SK-N-SH (cell line): ENCODE data around the gene NOB1. TPM values are rescaled to one million over a fixed set of nuclear protein-coding genes. Genes with fewer than 3 reads are reported as not detected.

Experiments used
- CTCF ChIA-PET: fragments of 300-600, 350-600 bp; formaldehyde crosslinking; extraction: SDS; loops from one replicate; lab custom pipeline; 2021; lab: Yijun Ruan, JAX
- POLR2A ChIA-PET: fragments of 350-600 bp; sonication (Branson Sonifier 250); formaldehyde crosslinking; extraction: SDS; loops from one replicate; lab custom pipeline; 2020; ENCODE audit warnings: antibody characterized with exemption, inconsistent platforms; lab: Yijun Ruan, JAX
- DNase-seq: peaks from one replicate; pipeline ENCODE4 v3.0.0; 2012
- H2AFZ ChIP-seq: fragments of 200-600 bp; sonication (generic); 2 replicates; pipeline ENCODE4 v1.8.1; 2016; ENCODE audit warnings: antibody characterized with exemption, mild to moderate bottlenecking, low read depth
- H3F3A ChIP-seq: fragments of 200-600 bp; sonication (generic); replicated peaks from 2 replicates; pipeline ENCODE3; 2016; ENCODE audit warnings: antibody characterized with exemption, mild to moderate bottlenecking; ENCODE audit not compliant: insufficient read depth
- H3K27ac ChIP-seq, 2 experiments: fragments of 200-500 bp in 1 of 2; fragments of 200-600 bp in 1 of 2; sonication (Bioruptor generic) in 1 of 2; sonication (generic), shearing (Covaris generic) in 1 of 2; 2 replicates each; pipeline versions ENCODE4 v1.5.1 to v1.6.1; 2014 to 2016; ENCODE audit warnings: low read depth in 2 of 2, inconsistent platforms in 1 of 2, low read length in 1 of 2, mild to moderate bottlenecking in 1 of 2, mixed read lengths in 1 of 2
- H3K27me3 ChIP-seq: fragments of 200-600 bp; sonication (generic), shearing (Covaris generic); 2 replicates; pipeline ENCODE4 v1.6.1; 2016; ENCODE audit warnings: mixed run types; ENCODE audit not compliant: insufficient read depth
- H3K36me3 ChIP-seq, 2 experiments: fragments of 200-500 bp in 1 of 2; fragments of 200-600 bp in 1 of 2; sonication (Bioruptor generic) in 1 of 2; sonication (generic) in 1 of 2; replicated peaks in 1 of 2; 2 replicates each; pipeline versions ENCODE3 to v1.5.1; 2014 to 2016; ENCODE audit warnings: low read length in 1 of 2, mild to moderate bottlenecking in 1 of 2; ENCODE audit not compliant: insufficient read depth in 2 of 2, control insufficient read depth in 1 of 2
- H3K4me1 ChIP-seq, 2 experiments: fragments of 200-500 bp in 1 of 2; fragments of 200-600 bp in 1 of 2; sonication (Bioruptor generic) in 1 of 2; sonication (generic), shearing (Covaris generic) in 1 of 2; 2 replicates each; pipeline versions ENCODE4 v1.5.1 to v1.6.1; 2014 to 2016; ENCODE audit warnings: low read depth in 1 of 2, low read length in 1 of 2, mixed run types in 1 of 2; ENCODE audit not compliant: insufficient read depth in 2 of 2, control insufficient read depth in 1 of 2
- H3K4me2 ChIP-seq: fragments of 200-600 bp; sonication (generic), shearing (Covaris generic); 2 replicates; pipeline ENCODE4 v1.6.1; 2017; ENCODE audit warnings: mixed run types
- H3K4me3 ChIP-seq, 2 experiments: fragments of 200-500 bp in 1 of 2; fragments of 200-600 bp in 1 of 2; sonication (Bioruptor generic) in 1 of 2; sonication (generic), shearing (Covaris generic) in 1 of 2; 2 replicates each; pipeline versions ENCODE4 v1.5.1 to v1.8.1; 2014 to 2016; ENCODE audit warnings: low read depth in 2 of 2, inconsistent platforms in 1 of 2, low read length in 1 of 2, mild to moderate bottlenecking in 1 of 2, mixed read lengths in 1 of 2, moderate library complexity in 1 of 2
- H3K79me2 ChIP-seq: fragments of 200-600 bp; sonication (generic); 2 replicates; pipeline ENCODE4 v1.8.1; 2017; ENCODE audit warnings: mild to moderate bottlenecking; ENCODE audit not compliant: insufficient read depth
- H3K9ac ChIP-seq: fragments of 200-600 bp; sonication (generic); 2 replicates; pipeline ENCODE4 v1.6.1; 2017; ENCODE audit warnings: mixed run types
- H3K9me2 ChIP-seq: fragments of 200-600 bp; sonication (generic); 2 replicates; pipeline ENCODE4 v1.6.1; 2017; ENCODE audit warnings: mixed run types
- H3K9me3 ChIP-seq: fragments of 200-600 bp; sonication (generic); 2 replicates; pipeline ENCODE4 v1.6.1; 2017; ENCODE audit warnings: mixed run types, mild to moderate bottlenecking, moderate library complexity
- H4K20me1 ChIP-seq: fragments of 200-600 bp; sonication (generic); 2 replicates; pipeline ENCODE4 v1.6.1; 2017; ENCODE audit warnings: mild to moderate bottlenecking, mixed run types; ENCODE audit not compliant: insufficient read depth
- CHD2 ChIP-seq: fragments of 150-350 bp; IDR thresholded peaks from 2 replicates; pipeline ENCODE4 v1.6.1; 2018; ENCODE audit warnings: low read length; ENCODE audit not compliant: partially characterized antibody
- ELF1 ChIP-seq: IDR thresholded peaks from 2 replicates; pipeline ENCODE4 v1.4.0; 2012
- EP300 ChIP-seq, 2 experiments: IDR thresholded peaks; 2 replicates each; pipeline versions ENCODE4 v1.4.0 to v1.6.1; 2012; ENCODE audit warnings: borderline replicate concordance in 1 of 2, low read depth in 1 of 2, low read length in 1 of 2
- EZH2phosphoT487 ChIP-seq: fragments of 200-600 bp; sonication (generic); IDR thresholded peaks from 2 replicates; pipeline ENCODE4 v1.6.1; 2017; ENCODE audit warnings: low read depth, mixed run types, mild to moderate bottlenecking, antibody characterized with exemption, moderate library complexity, borderline replicate concordance
- FOSL2 ChIP-seq: IDR thresholded peaks from 2 replicates; pipeline ENCODE4 v1.4.0; 2012; ENCODE audit warnings: low read depth, mild to moderate bottlenecking, moderate library complexity, borderline replicate concordance
- FOXJ3 ChIP-seq: sonication (generic); formaldehyde crosslinking; IDR thresholded peaks from 2 replicates; pipeline ENCODE4 v1.5.1; 2020; ENCODE audit warnings: mild to moderate bottlenecking, missing genetic modification reagents
- FOXM1 ChIP-seq: IDR thresholded peaks from 2 replicates; pipeline ENCODE4 v1.4.0; 2012; ENCODE audit warnings: low read depth, mild to moderate bottlenecking
- GABPA ChIP-seq: IDR thresholded peaks from 2 replicates; pipeline ENCODE4 v1.4.0; 2012; ENCODE audit warnings: low read depth, mild to moderate bottlenecking
- GATA2 ChIP-seq: sonication (generic); formaldehyde crosslinking; IDR thresholded peaks from 2 replicates; pipeline ENCODE4 v1.5.0; 2020; ENCODE audit warnings: mild to moderate bottlenecking, missing genetic modification reagents
- JUND ChIP-seq: IDR thresholded peaks from 2 replicates; pipeline ENCODE4 v1.4.0; 2012
- MEF2A ChIP-seq: IDR thresholded peaks from 2 replicates; pipeline ENCODE4 v1.4.0; 2012; ENCODE audit warnings: low read depth, borderline replicate concordance
- NFIC ChIP-seq: IDR thresholded peaks from 2 replicates; pipeline ENCODE4 v1.4.0; 2012; ENCODE audit warnings: borderline replicate concordance
- PBX3 ChIP-seq: IDR thresholded peaks from 2 replicates; pipeline ENCODE4; 2012
- RAD21 ChIP-seq: IDR thresholded peaks from 2 replicates; pipeline ENCODE4 v1.6.1; 2012; ENCODE audit warnings: mild to moderate bottlenecking, low read length
- RXRA ChIP-seq: IDR thresholded peaks from 2 replicates; pipeline ENCODE4 v1.4.0; 2012; ENCODE audit warnings: low read depth, mild to moderate bottlenecking, borderline replicate concordance
- SIN3A ChIP-seq: IDR thresholded peaks from 2 replicates; pipeline ENCODE4 v1.6.1; 2012; ENCODE audit warnings: low read depth, mild to moderate bottlenecking, low read length, moderate library complexity, borderline replicate concordance
- SMC3 ChIP-seq: IDR thresholded peaks from 2 replicates; pipeline ENCODE4 v1.6.1; 2012; ENCODE audit warnings: low read depth, low read length, improper control_type of control experiment
- TCF12 ChIP-seq: IDR thresholded peaks from 2 replicates; pipeline ENCODE4 v1.4.0; 2012
- TEAD4 ChIP-seq: IDR thresholded peaks from 2 replicates; pipeline ENCODE4 v1.4.0; 2012; ENCODE audit warnings: mild to moderate bottlenecking, borderline replicate concordance; ENCODE audit not compliant: insufficient read depth
- USF2 ChIP-seq: fragments of 150-350 bp; IDR thresholded peaks from 2 replicates; pipeline ENCODE4 v1.6.1; 2017; ENCODE audit warnings: antibody characterized with exemption, low read length, low read depth, borderline replicate concordance
- YY1 ChIP-seq: IDR thresholded peaks from 2 replicates; pipeline ENCODE4 v1.4.0; 2012; ENCODE audit warnings: low read depth, mild to moderate bottlenecking
- ZBTB33 ChIP-seq: IDR thresholded peaks from 2 replicates; pipeline ENCODE4 v1.4.0; 2012; ENCODE audit warnings: low read depth, borderline replicate concordance
- WGBS: methylation state at CpG from one replicate; pipeline ENCODE4 v1.1.6; 2017; ENCODE audit warnings: low lambda C conversion rate; 5-methylcytosine and 5-hydroxymethylcytosine counted together
- polyA plus RNA-seq, 3 experiments: library from polyadenylated mRNA; depleted of rRNA; stranded (reverse); fragments of >200 nt; gene quantifications; 2 replicates each; pipeline ENCODE4 v1.2.3, GENCODE V29; 2012
- TF ChIP-seq, protein P1 (sequence below): fragments of 150-350 bp; IDR thresholded peaks from 2 replicates; pipeline ENCODE4 v1.6.1; 2016; ENCODE audit warnings: mild to moderate bottlenecking, low read depth, low read length
- TF ChIP-seq, protein P2 (sequence below): IDR thresholded peaks from 2 replicates; pipeline ENCODE4 v1.4.0; 2012; ENCODE audit warnings: low read depth, borderline replicate concordance

The NOB1 gene
- polyA plus RNA-seq, 1 of the 3 experiments (the other 2 are of a cell fraction), result 86.3 TPM

- no peaks in the 10 kb centered on the region for H3K27me3 ChIP-seq
- H3K9me2 ChIP-seq, result no peaks in the 10 kb centered on the region
- H3K27ac ChIP-seq, result no peak overlapping the region
- no peak overlapping the region for H3K9ac ChIP-seq
- 83% methylated on average over 2 of the region's 2 CpGs for WGBS
- DNase-seq, result no peak
- TF ChIP-seq EP300 (IDR thresholded peaks at IDR 0.05; ENCODE audit: borderline replicate concordance in 1 of 2, low read depth in 1 of 2, low read length in 1 of 2) (no peak), GABPA (no peak), JUND (no peak), MEF2A (no peak), RXRA (no peak), GATA2 (CRISPR knock-in tag) (no peak), NFIC (no peak), RAD21 (no peak), PBX3 (no peak), SIN3A (no peak)
- TF ChIP-seq, protein P1, sequence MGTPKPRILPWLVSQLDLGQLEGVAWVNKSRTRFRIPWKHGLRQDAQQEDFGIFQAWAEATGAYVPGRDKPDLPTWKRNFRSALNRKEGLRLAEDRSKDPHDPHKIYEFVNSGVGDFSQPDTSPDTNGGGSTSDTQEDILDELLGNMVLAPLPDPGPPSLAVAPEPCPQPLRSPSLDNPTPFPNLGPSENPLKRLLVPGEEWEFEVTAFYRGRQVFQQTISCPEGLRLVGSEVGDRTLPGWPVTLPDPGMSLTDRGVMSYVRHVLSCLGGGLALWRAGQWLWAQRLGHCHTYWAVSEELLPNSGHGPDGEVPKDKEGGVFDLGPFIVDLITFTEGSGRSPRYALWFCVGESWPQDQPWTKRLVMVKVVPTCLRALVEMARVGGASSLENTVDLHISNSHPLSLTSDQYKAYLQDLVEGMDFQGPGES, result no peak
- TF ChIP-seq, protein P2, sequence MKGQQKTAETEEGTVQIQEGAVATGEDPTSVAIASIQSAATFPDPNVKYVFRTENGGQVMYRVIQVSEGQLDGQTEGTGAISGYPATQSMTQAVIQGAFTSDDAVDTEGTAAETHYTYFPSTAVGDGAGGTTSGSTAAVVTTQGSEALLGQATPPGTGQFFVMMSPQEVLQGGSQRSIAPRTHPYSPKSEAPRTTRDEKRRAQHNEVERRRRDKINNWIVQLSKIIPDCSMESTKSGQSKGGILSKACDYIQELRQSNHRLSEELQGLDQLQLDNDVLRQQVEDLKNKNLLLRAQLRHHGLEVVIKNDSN, result no peak
- H3K9me3 ChIP-seq, result no peaks in the 10 kb centered on the region
- H4K20me1 ChIP-seq, result no peaks in the 10 kb centered on the region
- H2AFZ ChIP-seq, result no peak overlapping the region
- H3K4me3 ChIP-seq, result no peak overlapping the region
- no peaks in the 10 kb centered on the region for H3K4me1 ChIP-seq
- POLR2A ChIA-PET, result no interaction called here
- no peak overlapping the region for H3K4me2 ChIP-seq
- H3F3A ChIP-seq, result no peaks in the 10 kb centered on the region
- CTCF ChIA-PET, result interaction anchor here (1.2 to 10.2 kb wide), 3 partner anchors 62 to 146 kb away, joined by 3 to 117 read pairs (median 4); no protein-coding TSS in a partner anchor
- H3K36me3 ChIP-seq, result peaks cover 3 to 9% of the 10 kb centered on the region in 2 experiments
- H3K79me2 ChIP-seq, result no peaks in the 10 kb centered on the region
Observed at GRCh38 chr16:69794486-69794885, 39.8 kb upstream of the NOB1 start.

DNA sequence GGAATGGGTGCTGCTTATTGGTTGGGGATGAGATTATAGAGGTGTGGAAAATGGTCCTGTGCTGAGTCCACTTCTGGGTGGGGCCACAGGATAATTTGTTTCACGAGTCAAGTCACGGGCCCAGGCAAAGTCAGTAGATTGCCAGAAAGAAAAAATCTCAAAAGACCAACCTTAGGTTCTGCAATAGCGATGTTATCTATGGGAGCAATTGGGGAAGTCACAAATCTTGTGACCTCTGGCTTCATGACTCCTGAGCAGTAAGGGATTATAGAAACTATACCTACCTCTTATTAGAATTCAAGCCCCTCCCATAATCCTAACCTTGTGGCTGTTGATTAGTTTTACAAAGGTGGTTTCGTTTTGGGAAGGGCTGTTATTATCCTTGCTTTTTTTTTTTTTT is 38.8 kb upstream of the NOB1 start:
- H3K4me1 ChIP-seq, result no peaks in the 10 kb centered on the region
- no peaks in the 10 kb centered on the region for H3K9me2 ChIP-seq
- H3K27me3 ChIP-seq, result no peaks in the 10 kb centered on the region
- 93% methylated on average over 4 of the region's 4 CpGs for WGBS
- H3F3A ChIP-seq, result no peaks in the 10 kb centered on the region
- no peaks in the 10 kb centered on the region for H4K20me1 ChIP-seq
- H3K4me2 ChIP-seq, result no peak overlapping the region
- H3K36me3 ChIP-seq, result peaks cover 0 to 8% of the 10 kb centered on the region in 2 experiments
- ChIA-PET CTCF (interaction anchor here (1.2 to 10.2 kb wide), 3 partner anchors 63 to 147 kb away, joined by 3 to 117 read pairs (median 4); no protein-coding TSS in a partner anchor), POLR2A (no interaction called here)
- H3K9me3 ChIP-seq, result no peaks in the 10 kb centered on the region
- H3K9ac ChIP-seq, result no peak overlapping the region
- no peak overlapping the region for H3K4me3 ChIP-seq
- H3K79me2 ChIP-seq, result no peaks in the 10 kb centered on the region
- no peak overlapping the region for H3K27ac ChIP-seq
- no peak for DNase-seq
- H2AFZ ChIP-seq, result no peak overlapping the region
- TF ChIP-seq CHD2 (no peak), SMC3 (no peak), ZBTB33 (no peak), FOXJ3 (CRISPR knock-in tag) (no peak), YY1 (no peak), NFIC (no peak), FOSL2 (no peak), ELF1 (no peak), EZH2phosphoT487 (no peak), FOXM1 (no peak), MEF2A (no peak), TEAD4 (no peak), TCF12 (no peak), SIN3A (no peak), RXRA (no peak), USF2 (no peak), EP300 (IDR thresholded peaks at IDR 0.05; ENCODE audit: borderline replicate concordance in 1 of 2, low read depth in 1 of 2, low read length in 1 of 2) (no peak)
